CD14-positive monocyte (primary cell): ENCODE results near the gene CCDC33. TPM values are rescaled to one million over a fixed set of nuclear protein-coding genes. Genes with fewer than 3 reads are reported as not detected.

ENCODE experiments used
- DNase-seq, 3 donors: peaks; one replicate each; pipeline ENCODE4 v3.0.0-alpha.2; 2011 to 2022
- H2AFZ ChIP-seq: 2 replicates; pipeline ENCODE4 v1.6.0; 2012; ENCODE audit warnings: mild to moderate bottlenecking, low read depth, low read length, inconsistent platforms; ENCODE audit not compliant: insufficient read depth, poor library complexity, severe bottlenecking
- H3K27ac ChIP-seq, 2 donors: 1 replicate in 1 of 2; 2 replicates in 1 of 2; pipeline ENCODE4 v1.5.1; 2012 to 2013; ENCODE audit warnings: low read length in 2 of 2, control low read depth in 1 of 2, inconsistent platforms in 1 of 2, low read depth in 1 of 2, mild to moderate bottlenecking in 1 of 2
- H3K27me3 ChIP-seq, 2 donors: one replicate each; pipeline versions ENCODE4 v1.6.0 to v1.6.1; 2011 to 2013; ENCODE audit warnings: low read length in 2 of 2; ENCODE audit not compliant: control insufficient read depth in 2 of 2, insufficient read depth in 2 of 2
- H3K36me3 ChIP-seq, 2 donors: replicated peaks in 1 of 2; 1 replicate in 1 of 2; 2 replicates in 1 of 2; pipeline versions ENCODE4 v1.5.1 to v1.6.1; 2012 to 2013; ENCODE audit warnings: low read length in 2 of 2, control low read depth in 1 of 2, inconsistent platforms in 1 of 2, mild to moderate bottlenecking in 1 of 2; ENCODE audit not compliant: insufficient read depth in 2 of 2, control insufficient read depth in 1 of 2
- H3K4me1 ChIP-seq, 2 donors: 1 replicate in 1 of 2; 2 replicates in 1 of 2; pipeline versions ENCODE4 v1.5.1 to v1.6.1; 2012 to 2013; ENCODE audit warnings: low read length in 2 of 2, control low read depth in 1 of 2, inconsistent platforms in 1 of 2, mild to moderate bottlenecking in 1 of 2, moderate library complexity in 1 of 2; ENCODE audit not compliant: insufficient read depth in 2 of 2, control insufficient read depth in 1 of 2
- H3K4me2 ChIP-seq: replicated peaks from 2 replicates; pipeline ENCODE3; 2012; ENCODE audit warnings: low read length, moderate library complexity, mild to moderate bottlenecking; ENCODE audit not compliant: poor library complexity, severe bottlenecking; ENCODE audit errors: extremely low read depth
- H3K4me3 ChIP-seq, 3 experiments: fragments of 200-600 bp in 1 of 3; sonication (generic) in 1 of 3; replicated peaks in 1 of 3; 1 replicate in 2 of 3; 2 replicates in 1 of 3; pipeline ENCODE4 v1.5.1; 2011 to 2013; ENCODE audit warnings: low read length in 3 of 3, mild to moderate bottlenecking in 3 of 3, control low read depth in 2 of 3, low read depth in 2 of 3, inconsistent platforms in 1 of 3, moderate library complexity in 1 of 3
- H3K79me2 ChIP-seq: 2 replicates; pipeline ENCODE4 v1.6.0; 2012; ENCODE audit warnings: mild to moderate bottlenecking, control low read depth, inconsistent platforms, low read length, moderate library complexity; ENCODE audit not compliant: insufficient read depth
- H3K9ac ChIP-seq: 2 replicates; pipeline ENCODE4 v1.6.0; 2017; ENCODE audit warnings: low read length, mild to moderate bottlenecking; ENCODE audit not compliant: insufficient read depth, poor library complexity, severe bottlenecking
- H3K9me3 ChIP-seq, 2 donors: replicated peaks in 1 of 2; 1 replicate in 1 of 2; 2 replicates in 1 of 2; pipeline versions ENCODE4 v1.5.1 to v1.6.1; 2012 to 2013; ENCODE audit warnings: low read length in 2 of 2, control low read depth in 1 of 2; ENCODE audit not compliant: control insufficient read depth in 1 of 2, insufficient read depth in 1 of 2
- H4K20me1 ChIP-seq: 2 replicates; pipeline ENCODE4 v1.6.0; 2012; ENCODE audit warnings: mild to moderate bottlenecking, low read length, control low read depth, moderate library complexity; ENCODE audit not compliant: insufficient read depth
- H3K27ac Mint-ChIP-seq, 7 donors: one replicate each; pipeline ENCODE4 v1.8.0; 2020; ENCODE audit warnings: mild to moderate bottlenecking in 7 of 7, mixed read lengths in 7 of 7, moderate library complexity in 6 of 7, inconsistent platforms in 2 of 7
- H3K27me3 Mint-ChIP-seq, 3 donors: one replicate each; pipeline ENCODE4 v1.8.0; 2021 to 2022; ENCODE audit warnings: low read depth in 3 of 3, mild to moderate bottlenecking in 3 of 3, mixed read lengths in 3 of 3, moderate library complexity in 3 of 3, inconsistent platforms in 1 of 3
- H3K36me3 Mint-ChIP-seq, 2 donors: one replicate each; pipeline ENCODE4 v1.8.0; 2020; ENCODE audit warnings: mixed read lengths in 2 of 2, inconsistent platforms in 1 of 2, mild to moderate bottlenecking in 1 of 2
- H3K4me1 Mint-ChIP-seq: one replicate; pipeline ENCODE4 v1.8.0; 2020; ENCODE audit warnings: mild to moderate bottlenecking, mixed read lengths
- H3K4me3 Mint-ChIP-seq, 2 donors: one replicate each; pipeline ENCODE4 v1.8.0; 2020; ENCODE audit warnings: mild to moderate bottlenecking in 2 of 2, mixed read lengths in 2 of 2, moderate library complexity in 1 of 2
- H3K9me3 Mint-ChIP-seq, 7 donors: one replicate each; pipeline ENCODE4 v1.8.0; 2020 to 2022; ENCODE audit warnings: mixed read lengths in 7 of 7, mild to moderate bottlenecking in 6 of 7, moderate library complexity in 6 of 7, inconsistent platforms in 2 of 7
- CTCF ChIP-seq: fragments of 200-600 bp; IDR thresholded peaks from one replicate; pipeline ENCODE4 v1.8.0; 2022; ENCODE audit warnings: antibody characterized with exemption, mild to moderate bottlenecking
- WGBS: methylation state at CpG from one replicate; pipeline ENCODE4 v1.1.5; 2013; ENCODE audit warnings: missing lambda C conversion rate; ENCODE audit not compliant: insufficient coverage; 5-methylcytosine and 5-hydroxymethylcytosine counted together
- intact Hi-C, 2 donors: fragments of 100-400 bp; cut with micrococcal nuclease; formaldehyde crosslinking; loops; one replicate each; pipeline versions ENCODE4 v1.15.0 to v1.15.1; 2023
- polyA plus RNA-seq, 3 donors: library from polyadenylated mRNA; depleted of rRNA in 1 of 3; unstranded in 2 of 3; stranded (reverse) in 1 of 3; fragments of 300-500 nt in 2 of 3; fragments of >200 nt in 1 of 3; fragmentation: Illumina TruSeq in 2 of 3; gene quantifications; 1 replicate in 2 of 3; 2 replicates in 1 of 3; pipeline ENCODE4 v1.2.3, GENCODE V29; 2012 to 2021

The CCDC33 gene
- polyA plus RNA-seq, 3 donors = not detected

- H3K79me2 ChIP-seq = no peaks in the 10 kb centered on the region
- Mint-ChIP-seq H3K4me3 (no peak overlapping the region), H3K27ac (no peak overlapping the region), H3K4me1 (no peaks in the 10 kb centered on the region), H3K9me3 (no peaks in the 10 kb centered on the region), H3K27me3 (peaks cover 1 to 14% (median 8%) of the 10 kb centered on the region in 3 donors), H3K36me3 (no peaks in the 10 kb centered on the region)
- H3K9ac ChIP-seq = no peak overlapping the region
- no peak overlapping the region for H2AFZ ChIP-seq
- no peaks in the 10 kb centered on the region for H4K20me1 ChIP-seq
- no peak overlapping the region for H3K4me2 ChIP-seq
- intact Hi-C loops = no loop called here
- H3K36me3 ChIP-seq = no peaks in the 10 kb centered on the region
- no peaks in the 10 kb centered on the region for H3K27me3 ChIP-seq
- H3K4me3 ChIP-seq = no peak overlapping the region
- no peak for TF ChIP-seq CTCF
- no peak for DNase-seq
- H3K9me3 ChIP-seq = no peaks in the 10 kb centered on the region
- H3K27ac ChIP-seq = no peak overlapping the region
- no peaks in the 10 kb centered on the region for H3K4me1 ChIP-seq
These were observed 25.4 kb upstream of the CCDC33 start for GRCh38 chr15:74210729-74211128.

- Histone ChIP-seq H3K79me2 (no peaks in the 10 kb centered on the region), H3K27me3 (no peaks in the 10 kb centered on the region), H3K4me1 (no peaks in the 10 kb centered on the region), H3K36me3 (no peaks in the 10 kb centered on the region), H3K9me3 (no peaks in the 10 kb centered on the region), H2AFZ (no peak overlapping the region), H4K20me1 (no peaks in the 10 kb centered on the region), H3K9ac (no peak overlapping the region), H3K4me3 (no peak overlapping the region), H3K27ac (no peak overlapping the region), H3K4me2 (no peak overlapping the region)
- H3K9me3 Mint-ChIP-seq = no peaks in the 10 kb centered on the region
- 100% methylated on average over 1 of the region's 1 CpG for WGBS
- no peak overlapping the region for H3K4me3 Mint-ChIP-seq
- intact Hi-C loops = no loop called here
- no peaks in the 10 kb centered on the region for H3K4me1 Mint-ChIP-seq
- H3K36me3 Mint-ChIP-seq = no peaks in the 10 kb centered on the region
- no peak overlapping the region for H3K27ac Mint-ChIP-seq
- no peak for DNase-seq
- H3K27me3 Mint-ChIP-seq = peaks cover 1 to 14% (median 8%) of the 10 kb centered on the region in 3 donors
- no peak for TF ChIP-seq CTCF
These were observed 24.5 kb upstream of the CCDC33 start for GRCh38 chr15:74211656-74212055.
